HepG2 (cell line): ENCODE results near the gene RBM8A.

Source experiments
- ATF4 ChIP-seq, 2 experiments: fragments of 450-650 bp in 1 of 2; sonication (generic) in 1 of 2; formaldehyde crosslinking; IDR thresholded peaks; 2 replicates each; pipeline versions ENCODE4 v1.5.0 to v1.8.0; 2020 to 2022; ENCODE audit warnings: mild to moderate bottlenecking in 1 of 2, missing genetic modification reagents in 1 of 2
- GABPA ChIP-seq, 2 experiments: IDR thresholded peaks; 2 replicates each; pipeline ENCODE4 v1.6.1; 2011 to 2016; ENCODE audit warnings: low read depth in 2 of 2, low read length in 1 of 2, missing biosample characterization in 1 of 2, missing genetic modification characterization in 1 of 2
- NCOA2 ChIP-seq: sonication (generic); formaldehyde crosslinking; IDR thresholded peaks from 2 replicates; pipeline ENCODE4 v1.8.0; 2022; ENCODE audit warnings: inconsistent platforms
- TCF12 ChIP-seq, 2 experiments: fragments of 450-650 bp in 1 of 2; sonication (generic) in 1 of 2; formaldehyde crosslinking in 1 of 2; IDR thresholded peaks; 2 replicates each; pipeline versions ENCODE4 v1.6.1 to v1.8.0; 2017 to 2022; ENCODE audit warnings: antibody characterized with exemption in 1 of 2, mild to moderate bottlenecking in 1 of 2, missing genetic modification reagents in 1 of 2, moderate library complexity in 1 of 2

DNA sequence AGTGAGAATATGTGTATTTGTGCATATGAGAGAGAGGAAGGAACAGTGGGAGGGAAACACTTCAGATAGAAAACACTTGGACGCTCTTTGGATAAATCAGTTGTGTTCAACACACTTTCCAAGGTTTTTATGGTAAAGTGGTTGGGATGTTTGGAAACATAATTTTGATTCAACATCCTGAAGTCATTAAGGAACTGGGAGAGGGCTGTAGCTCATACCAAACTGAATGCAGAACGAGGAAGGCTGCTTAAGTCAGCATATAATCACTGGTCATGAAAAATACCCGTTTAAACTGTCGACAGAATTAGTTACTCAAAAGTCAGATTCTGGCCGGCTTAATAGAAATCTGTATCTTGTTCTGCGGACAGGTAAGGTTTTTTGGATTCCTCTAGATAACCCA lies 15.6 kb upstream of the RBM8A start:
- no peak for TF ChIP-seq NCOA2 (CRISPR knock-in tag)
- TF ChIP-seq TCF12 (IDR thresholded peaks at IDR 0.05): no peak
- TF ChIP-seq TCF12 (CRISPR knock-in tag; IDR thresholded peaks at IDR 0.05): no peak
- no peak for TF ChIP-seq GABPA (IDR thresholded peaks at IDR 0.05; ENCODE audit: low read depth, low read length)
- no peak for TF ChIP-seq GABPA (CRISPR knock-in tag; IDR thresholded peaks at IDR 0.05; ENCODE audit: low read depth)
- TF ChIP-seq ATF4 (CRISPR knock-in tag; IDR thresholded peaks at IDR 0.05): no peak
